Stimulated activated CD4-positive, alpha-beta T cell treated with anti-CD3 and anti-CD28 coated beads, Interleukin-15, amount 100 ng/mL, for 1 hour (primary cell): Measurements from ENCODE around the gene RBM8A.

ENCODE experiments used
- DNase-seq, 2 donors: peaks; one replicate each; pipeline ENCODE4 v3.0.0-alpha.2; 2020; ENCODE audit warnings: low read depth in 1 of 2, low spot score in 1 of 2

RBM8A gene

GRCh38 chr1:145884675-145885074 is 42.6 kb downstream of the RBM8A start:
- DNase-seq, result no peak

- DNase-seq, result no peak
Observed at GRCh38 chr1:145879775-145880174, 47.5 kb downstream of the RBM8A start.

GRCh38 chr1:145878724-145879123 is 48.6 kb downstream of the RBM8A start:
- DNase-seq, result no peak

- DNase-seq, result no peak
Observed at GRCh38 chr1:145877923-145878486, 49.3 kb downstream of the RBM8A start.

- no peak for DNase-seq
Observed at GRCh38 chr1:145874646-145875045, 52.6 kb downstream of the RBM8A start.

- DNase-seq, result peak in 1 of 2 donors; percentile 22
Observed at GRCh38 chr1:145871994-145872924, 55.0 kb downstream of the RBM8A start.
